Epithelial cell of proximal tubule (primary cell): ENCODE data around the gene RER1. TPM values are rescaled to one million over a fixed set of nuclear protein-coding genes. Genes with fewer than 3 reads are reported as not detected.

ENCODE experiments used
- DNase-seq: peaks from one replicate; pipeline ENCODE4 v3.0.0-alpha.2; 2011; ENCODE audit warnings: low read depth
- H3K4me3 ChIP-seq: 2 replicates; pipeline ENCODE4 v1.5.1; 2011; ENCODE audit warnings: low read depth, mild to moderate bottlenecking, low read length
- CTCF ChIP-seq: conservative IDR thresholded peaks from 2 replicates; pipeline ENCODE4 v1.5.1; 2012; ENCODE audit warnings: low read depth, mild to moderate bottlenecking, low read length
- total RNA-seq: library from RNA; depleted of rRNA; stranded (reverse); fragments of >200 nt; gene quantifications from 2 replicates; pipeline ENCODE4 v1.2.3, GENCODE V29; 2015

The RER1 gene
- total RNA-seq, 1 donor from 2014 or later, result 185 TPM

GRCh38 chr1:2446861-2447260 lies 55.2 kb downstream of the RER1 start:
- no peak for TF ChIP-seq CTCF
- no peak for DNase-seq
- no peak overlapping the region for H3K4me3 ChIP-seq

GRCh38 chr1:2447276-2448097 lies 55.8 kb downstream of the RER1 start:
- DNase-seq, result no peak
- no peak overlapping the region for H3K4me3 ChIP-seq

GRCh38 chr1:2448098-2448445 lies 56.4 kb downstream of the RER1 start:
- no peak for TF ChIP-seq CTCF
- H3K4me3 ChIP-seq, result no peak overlapping the region
- DNase-seq, result no peak

More at GRCh38 chr1:2447276-2448097, 55.8 kb downstream of the RER1 start:
- no peak for TF ChIP-seq CTCF

- DNase-seq, result no peak
- no peak overlapping the region for H3K4me3 ChIP-seq
- no peak for TF ChIP-seq CTCF
Observed at GRCh38 chr1:2449636-2450454, 58.2 kb downstream of the RER1 start.

GRCh38 chr1:2451741-2452140 lies 60.1 kb downstream of the RER1 start:
- no peak overlapping the region for H3K4me3 ChIP-seq
- peak; percentile 30 for DNase-seq
- TF ChIP-seq CTCF, result no peak

GRCh38 chr1:2452201-2452931 lies 60.7 kb downstream of the RER1 start:
- no peak overlapping the region for H3K4me3 ChIP-seq
- DNase-seq, result no peak
- no peak for TF ChIP-seq CTCF
